WTC11 (cell line): Measurements from ENCODE around the gene ZNF343.

ENCODE experiments used
- MYBL2 ChIP-seq: sonication (generic); formaldehyde crosslinking; IDR thresholded peaks from 2 replicates; pipeline ENCODE4 v1.8.1; 2023; ENCODE audit warnings: mild to moderate bottlenecking, moderate library complexity, missing genetic modification reagents
- NR2C2 ChIP-seq: sonication (generic); formaldehyde crosslinking; IDR thresholded peaks from 2 replicates; pipeline ENCODE4 v1.8.0; 2022; ENCODE audit warnings: mild to moderate bottlenecking, missing genetic modification reagents
- TEAD1 ChIP-seq: sonication (generic); formaldehyde crosslinking; IDR thresholded peaks from 2 replicates; pipeline ENCODE4 v1.8.0; 2022; ENCODE audit warnings: mild to moderate bottlenecking, missing genetic modification reagents
- TF ChIP-seq, protein P1 (sequence below): fragments of 200-600 bp; IDR thresholded peaks from 2 replicates; pipeline ENCODE4 v1.8.0; 2022; ENCODE audit warnings: antibody characterized with exemption
- TF ChIP-seq, protein P2 (sequence below): sonication (generic); formaldehyde crosslinking; IDR thresholded peaks from 2 replicates; pipeline ENCODE4 v1.8.0; 2023; ENCODE audit warnings: missing genetic modification reagents
- TF ChIP-seq, protein P3 (sequence below): sonication (generic); formaldehyde crosslinking; IDR thresholded peaks from 2 replicates; pipeline ENCODE4 v1.8.1; 2023; ENCODE audit warnings: mild to moderate bottlenecking, missing genetic modification reagents, borderline replicate concordance
- TF ChIP-seq, protein P4 (sequence below): sonication (generic); formaldehyde crosslinking; IDR thresholded peaks from 2 replicates; pipeline ENCODE4 v1.8.1; 2023; ENCODE audit warnings: mild to moderate bottlenecking, missing genetic modification reagents, moderate library complexity

DNA sequence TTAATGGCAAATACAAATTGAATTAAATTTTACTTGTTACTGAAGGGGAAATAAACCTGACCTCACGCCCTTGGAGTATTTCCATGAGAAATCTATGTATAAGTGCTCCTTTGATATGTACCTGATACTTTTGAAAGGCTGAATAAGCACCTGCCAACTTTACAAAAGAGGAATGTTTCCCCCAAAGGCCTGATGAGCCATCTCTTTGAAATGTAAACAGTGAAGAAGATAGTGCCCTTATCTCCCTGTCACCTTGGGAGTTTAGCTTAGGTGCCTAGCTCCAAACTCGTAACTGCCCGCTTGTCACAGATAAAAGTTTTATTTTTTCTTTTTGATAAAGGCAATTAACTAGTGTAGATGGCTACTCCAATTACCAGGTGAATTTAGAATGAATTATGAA lies 1.1 kb upstream of the ZNF343 start:
- TF ChIP-seq, protein P1, sequence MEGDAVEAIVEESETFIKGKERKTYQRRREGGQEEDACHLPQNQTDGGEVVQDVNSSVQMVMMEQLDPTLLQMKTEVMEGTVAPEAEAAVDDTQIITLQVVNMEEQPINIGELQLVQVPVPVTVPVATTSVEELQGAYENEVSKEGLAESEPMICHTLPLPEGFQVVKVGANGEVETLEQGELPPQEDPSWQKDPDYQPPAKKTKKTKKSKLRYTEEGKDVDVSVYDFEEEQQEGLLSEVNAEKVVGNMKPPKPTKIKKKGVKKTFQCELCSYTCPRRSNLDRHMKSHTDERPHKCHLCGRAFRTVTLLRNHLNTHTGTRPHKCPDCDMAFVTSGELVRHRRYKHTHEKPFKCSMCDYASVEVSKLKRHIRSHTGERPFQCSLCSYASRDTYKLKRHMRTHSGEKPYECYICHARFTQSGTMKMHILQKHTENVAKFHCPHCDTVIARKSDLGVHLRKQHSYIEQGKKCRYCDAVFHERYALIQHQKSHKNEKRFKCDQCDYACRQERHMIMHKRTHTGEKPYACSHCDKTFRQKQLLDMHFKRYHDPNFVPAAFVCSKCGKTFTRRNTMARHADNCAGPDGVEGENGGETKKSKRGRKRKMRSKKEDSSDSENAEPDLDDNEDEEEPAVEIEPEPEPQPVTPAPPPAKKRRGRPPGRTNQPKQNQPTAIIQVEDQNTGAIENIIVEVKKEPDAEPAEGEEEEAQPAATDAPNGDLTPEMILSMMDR = no peak
- TF ChIP-seq NR2C2 (CRISPR knock-in tag) = no peak
- TF ChIP-seq, protein P2, sequence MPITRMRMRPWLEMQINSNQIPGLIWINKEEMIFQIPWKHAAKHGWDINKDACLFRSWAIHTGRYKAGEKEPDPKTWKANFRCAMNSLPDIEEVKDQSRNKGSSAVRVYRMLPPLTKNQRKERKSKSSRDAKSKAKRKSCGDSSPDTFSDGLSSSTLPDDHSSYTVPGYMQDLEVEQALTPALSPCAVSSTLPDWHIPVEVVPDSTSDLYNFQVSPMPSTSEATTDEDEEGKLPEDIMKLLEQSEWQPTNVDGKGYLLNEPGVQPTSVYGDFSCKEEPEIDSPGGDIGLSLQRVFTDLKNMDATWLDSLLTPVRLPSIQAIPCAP = no peak
- TF ChIP-seq, protein P3, sequence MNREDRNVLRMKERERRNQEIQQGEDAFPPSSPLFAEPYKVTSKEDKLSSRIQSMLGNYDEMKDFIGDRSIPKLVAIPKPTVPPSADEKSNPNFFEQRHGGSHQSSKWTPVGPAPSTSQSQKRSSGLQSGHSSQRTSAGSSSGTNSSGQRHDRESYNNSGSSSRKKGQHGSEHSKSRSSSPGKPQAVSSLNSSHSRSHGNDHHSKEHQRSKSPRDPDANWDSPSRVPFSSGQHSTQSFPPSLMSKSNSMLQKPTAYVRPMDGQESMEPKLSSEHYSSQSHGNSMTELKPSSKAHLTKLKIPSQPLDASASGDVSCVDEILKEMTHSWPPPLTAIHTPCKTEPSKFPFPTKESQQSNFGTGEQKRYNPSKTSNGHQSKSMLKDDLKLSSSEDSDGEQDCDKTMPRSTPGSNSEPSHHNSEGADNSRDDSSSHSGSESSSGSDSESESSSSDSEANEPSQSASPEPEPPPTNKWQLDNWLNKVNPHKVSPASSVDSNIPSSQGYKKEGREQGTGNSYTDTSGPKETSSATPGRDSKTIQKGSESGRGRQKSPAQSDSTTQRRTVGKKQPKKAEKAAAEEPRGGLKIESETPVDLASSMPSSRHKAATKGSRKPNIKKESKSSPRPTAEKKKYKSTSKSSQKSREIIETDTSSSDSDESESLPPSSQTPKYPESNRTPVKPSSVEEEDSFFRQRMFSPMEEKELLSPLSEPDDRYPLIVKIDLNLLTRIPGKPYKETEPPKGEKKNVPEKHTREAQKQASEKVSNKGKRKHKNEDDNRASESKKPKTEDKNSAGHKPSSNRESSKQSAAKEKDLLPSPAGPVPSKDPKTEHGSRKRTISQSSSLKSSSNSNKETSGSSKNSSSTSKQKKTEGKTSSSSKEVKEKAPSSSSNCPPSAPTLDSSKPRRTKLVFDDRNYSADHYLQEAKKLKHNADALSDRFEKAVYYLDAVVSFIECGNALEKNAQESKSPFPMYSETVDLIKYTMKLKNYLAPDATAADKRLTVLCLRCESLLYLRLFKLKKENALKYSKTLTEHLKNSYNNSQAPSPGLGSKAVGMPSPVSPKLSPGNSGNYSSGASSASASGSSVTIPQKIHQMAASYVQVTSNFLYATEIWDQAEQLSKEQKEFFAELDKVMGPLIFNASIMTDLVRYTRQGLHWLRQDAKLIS (CRISPR knock-in tag) = no peak
- TF ChIP-seq, protein P4, sequence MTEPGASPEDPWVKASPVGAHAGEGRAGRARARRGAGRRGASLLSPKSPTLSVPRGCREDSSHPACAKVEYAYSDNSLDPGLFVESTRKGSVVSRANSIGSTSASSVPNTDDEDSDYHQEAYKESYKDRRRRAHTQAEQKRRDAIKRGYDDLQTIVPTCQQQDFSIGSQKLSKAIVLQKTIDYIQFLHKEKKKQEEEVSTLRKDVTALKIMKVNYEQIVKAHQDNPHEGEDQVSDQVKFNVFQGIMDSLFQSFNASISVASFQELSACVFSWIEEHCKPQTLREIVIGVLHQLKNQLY (CRISPR knock-in tag) = no peak
- TF ChIP-seq MYBL2 (CRISPR knock-in tag) = no peak
- TF ChIP-seq TEAD1 = no peak
